ENCODE data around the gene SULT1A1.

SULT1A1 gene

GRCh38 chr16:28590384-28591340 lies 19.2 kb downstream of the SULT1A1 start:
- TF ChIP-seq CTCF (IDR thresholded peaks at IDR 0.05; ENCODE audit: control insufficient read depth, extremely low read depth, insufficient read depth), result no peak
- H3K4me3 ChIP-seq (ENCODE audit: low read depth, low read length), result no peak overlapping the region
- DNase-seq (ENCODE audit: low read depth), result no peak

GRCh38 chr16:28589930-28590329 lies 19.9 kb downstream of the SULT1A1 start:
- no peak overlapping the region for H3K4me3 ChIP-seq (ENCODE audit: low read depth, low read length)
- TF ChIP-seq CTCF (IDR thresholded peaks at IDR 0.05; ENCODE audit: control insufficient read depth, extremely low read depth, insufficient read depth), result no peak
- DNase-seq (ENCODE audit: low read depth), result no peak

- TF ChIP-seq CTCF (IDR thresholded peaks at IDR 0.05; ENCODE audit: control insufficient read depth, extremely low read depth, insufficient read depth), result no peak
- no peak overlapping the region for H3K4me3 ChIP-seq (ENCODE audit: low read depth, low read length)
- no peak for DNase-seq (ENCODE audit: low read depth)
Measured at GRCh38 chr16:28589069-28589468, 20.8 kb downstream of the SULT1A1 start.

GRCh38 chr16:28587386-28587785 lies 22.5 kb downstream of the SULT1A1 start:
- no peak overlapping the region for H3K4me3 ChIP-seq (ENCODE audit: low read depth, low read length)
- no peak for TF ChIP-seq CTCF (IDR thresholded peaks at IDR 0.05; ENCODE audit: control insufficient read depth, extremely low read depth, insufficient read depth)
- no peak for DNase-seq (ENCODE audit: low read depth)

GRCh38 chr16:28586466-28586865 lies 23.4 kb downstream of the SULT1A1 start:
- no peak for TF ChIP-seq CTCF (IDR thresholded peaks at IDR 0.05; ENCODE audit: control insufficient read depth, extremely low read depth, insufficient read depth)
- DNase-seq (ENCODE audit: low read depth), result no peak
- no peak overlapping the region for H3K4me3 ChIP-seq (ENCODE audit: low read depth, low read length)

GRCh38 chr16:28585674-28586073 lies 24.2 kb downstream of the SULT1A1 start:
- TF ChIP-seq CTCF (IDR thresholded peaks at IDR 0.05; ENCODE audit: control insufficient read depth, extremely low read depth, insufficient read depth), result no peak
- no peak overlapping the region for H3K4me3 ChIP-seq (ENCODE audit: low read depth, low read length)
- no peak for DNase-seq (ENCODE audit: low read depth)

Data from LNCaP clone FGC (cell line).